Erythroblast (primary cell): ENCODE data around the gene NDUFA11.

ENCODE experiments used
- GATA1 ChIP-seq: IDR thresholded peaks from 2 replicates; pipeline ENCODE4 v1.6.1; 2011; ENCODE audit warnings: low read depth, mild to moderate bottlenecking, control low read depth, low read length, moderate library complexity
- POLR2A ChIP-seq: IDR thresholded peaks from 2 replicates; pipeline ENCODE4 v1.6.1; 2011; ENCODE audit warnings: mild to moderate bottlenecking, low read length

DNA sequence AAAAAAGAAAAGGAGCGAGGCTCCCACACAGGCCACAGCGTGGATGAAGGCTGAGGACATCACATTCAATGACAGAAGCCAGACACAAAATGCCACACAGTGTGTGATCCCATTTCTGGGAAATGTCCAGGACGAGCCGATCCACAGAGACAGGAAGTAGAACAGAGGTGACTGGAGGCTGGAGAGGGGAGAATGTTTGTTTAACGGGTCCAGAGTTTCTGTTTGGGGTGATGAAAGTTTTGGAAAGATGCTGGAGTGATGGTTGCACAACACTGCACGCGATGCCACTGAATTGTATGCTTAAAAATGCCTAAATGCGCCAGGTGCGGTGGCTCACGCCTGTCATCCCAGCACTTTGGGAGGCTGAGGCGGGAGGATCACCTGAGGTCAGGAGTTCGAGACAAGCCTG, 32.6 kb downstream of the NDUFA11 start:
- TF ChIP-seq POLR2A (no peak), GATA1 (no peak)
